ENCODE data around the gene GRPEL2.

Gene GRPEL2

GRCh38 chr5:149345147-149345891, at the start of gene GRPEL2:
TSS of gene GRPEL2 (plus strand) at chr5:149345499. CDS start at chr5:149345540, 41 bp downstream.
- TF ChIP-seq, protein P1, sequence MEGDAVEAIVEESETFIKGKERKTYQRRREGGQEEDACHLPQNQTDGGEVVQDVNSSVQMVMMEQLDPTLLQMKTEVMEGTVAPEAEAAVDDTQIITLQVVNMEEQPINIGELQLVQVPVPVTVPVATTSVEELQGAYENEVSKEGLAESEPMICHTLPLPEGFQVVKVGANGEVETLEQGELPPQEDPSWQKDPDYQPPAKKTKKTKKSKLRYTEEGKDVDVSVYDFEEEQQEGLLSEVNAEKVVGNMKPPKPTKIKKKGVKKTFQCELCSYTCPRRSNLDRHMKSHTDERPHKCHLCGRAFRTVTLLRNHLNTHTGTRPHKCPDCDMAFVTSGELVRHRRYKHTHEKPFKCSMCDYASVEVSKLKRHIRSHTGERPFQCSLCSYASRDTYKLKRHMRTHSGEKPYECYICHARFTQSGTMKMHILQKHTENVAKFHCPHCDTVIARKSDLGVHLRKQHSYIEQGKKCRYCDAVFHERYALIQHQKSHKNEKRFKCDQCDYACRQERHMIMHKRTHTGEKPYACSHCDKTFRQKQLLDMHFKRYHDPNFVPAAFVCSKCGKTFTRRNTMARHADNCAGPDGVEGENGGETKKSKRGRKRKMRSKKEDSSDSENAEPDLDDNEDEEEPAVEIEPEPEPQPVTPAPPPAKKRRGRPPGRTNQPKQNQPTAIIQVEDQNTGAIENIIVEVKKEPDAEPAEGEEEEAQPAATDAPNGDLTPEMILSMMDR (IDR thresholded peaks at IDR 0.05) = no peak

DNA sequence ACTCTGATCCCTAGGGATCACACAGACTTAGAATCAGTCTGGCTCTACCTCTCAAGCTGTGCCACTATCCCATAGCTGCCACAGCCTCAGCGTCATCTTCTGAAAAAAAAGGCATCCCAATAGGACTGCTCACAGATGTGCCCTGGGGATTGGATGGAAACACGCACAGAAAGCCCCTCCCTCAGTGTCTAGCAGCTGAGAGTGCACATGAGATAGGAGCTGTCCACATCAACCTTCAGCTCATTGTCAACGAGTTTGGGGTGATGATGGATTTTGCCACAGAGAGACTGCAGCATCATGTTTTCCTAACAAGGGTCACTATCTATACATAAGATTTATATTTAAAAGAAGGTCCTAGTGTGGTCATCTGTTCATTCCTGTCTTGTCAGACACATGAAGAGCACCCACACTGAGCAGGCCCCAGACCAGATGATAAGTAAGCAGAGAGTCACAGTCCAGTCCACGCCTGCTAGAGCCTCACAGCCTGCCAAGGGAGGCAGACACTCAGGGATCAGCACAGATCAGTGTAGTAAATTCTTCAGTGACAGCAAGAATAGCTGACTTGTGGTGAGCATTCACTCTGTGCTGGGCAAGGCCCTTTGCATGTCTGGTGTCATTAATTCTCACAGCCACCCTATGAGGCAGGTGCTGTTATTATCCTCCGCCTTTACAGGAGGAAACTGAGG, 47.8 kb upstream of the GRPEL2 start:
- TF ChIP-seq, protein P1 (IDR thresholded peaks at IDR 0.05) = no peak

- TF ChIP-seq, protein P1 (IDR thresholded peaks at IDR 0.05) = no peak
These were observed 47.1 kb upstream of the GRPEL2 start for GRCh38 chr5:149298163-149298562.

- TF ChIP-seq, protein P1 (IDR thresholded peaks at IDR 0.05) = no peak
These were observed 46.4 kb upstream of the GRPEL2 start for GRCh38 chr5:149298842-149299404.

DNA sequence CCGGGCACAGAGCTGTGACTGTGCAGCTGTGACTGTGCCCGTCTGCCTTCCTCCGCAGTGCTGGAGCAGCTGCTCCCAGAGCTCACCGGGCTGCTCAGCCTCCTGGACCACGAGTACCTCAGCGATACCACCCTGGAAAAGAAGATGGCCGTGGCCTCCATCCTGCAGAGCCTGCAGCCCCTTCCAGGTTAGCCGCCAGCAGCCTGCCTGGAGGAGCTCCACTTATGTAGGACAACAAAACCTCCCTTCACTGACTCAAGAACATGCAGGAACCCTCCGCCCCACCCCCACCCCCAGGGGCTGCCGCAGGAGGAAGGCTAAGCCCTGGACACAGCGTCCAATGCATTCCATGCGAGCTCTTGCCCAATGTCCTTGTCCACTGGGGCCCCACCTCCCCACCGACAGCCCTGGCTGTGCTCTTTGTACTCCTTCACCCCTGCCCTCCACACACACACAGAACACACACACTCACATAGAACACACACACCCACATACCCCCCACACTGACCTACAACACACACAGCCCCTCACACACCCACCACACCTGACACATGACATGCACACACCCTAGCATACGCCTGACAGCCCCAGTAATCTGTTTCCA, 45.7 kb upstream of the GRPEL2 start:
- TF ChIP-seq, protein P1 (IDR thresholded peaks at IDR 0.05) = no peak

DNA sequence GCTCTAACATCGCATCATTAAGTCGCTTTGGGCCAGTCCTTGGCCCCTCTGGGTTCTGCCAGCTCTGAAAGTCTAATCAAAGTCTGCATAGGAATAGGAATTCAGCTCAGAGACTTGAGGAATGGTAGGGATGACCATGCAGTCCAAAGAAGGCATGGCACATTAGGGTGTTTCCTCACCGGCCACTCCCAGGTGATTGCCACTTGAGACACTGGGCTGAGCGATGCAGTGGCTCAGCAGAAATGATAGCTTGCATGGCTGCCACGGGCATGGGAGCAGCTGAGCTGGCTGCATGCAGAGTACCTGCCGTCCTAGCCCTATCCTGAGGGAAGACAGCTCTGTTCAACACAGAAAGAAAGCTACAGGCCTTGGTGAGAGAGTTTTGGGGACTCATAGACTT, 44.9 kb upstream of the GRPEL2 start:
- TF ChIP-seq, protein P1 (IDR thresholded peaks at IDR 0.05) = no peak

DNA sequence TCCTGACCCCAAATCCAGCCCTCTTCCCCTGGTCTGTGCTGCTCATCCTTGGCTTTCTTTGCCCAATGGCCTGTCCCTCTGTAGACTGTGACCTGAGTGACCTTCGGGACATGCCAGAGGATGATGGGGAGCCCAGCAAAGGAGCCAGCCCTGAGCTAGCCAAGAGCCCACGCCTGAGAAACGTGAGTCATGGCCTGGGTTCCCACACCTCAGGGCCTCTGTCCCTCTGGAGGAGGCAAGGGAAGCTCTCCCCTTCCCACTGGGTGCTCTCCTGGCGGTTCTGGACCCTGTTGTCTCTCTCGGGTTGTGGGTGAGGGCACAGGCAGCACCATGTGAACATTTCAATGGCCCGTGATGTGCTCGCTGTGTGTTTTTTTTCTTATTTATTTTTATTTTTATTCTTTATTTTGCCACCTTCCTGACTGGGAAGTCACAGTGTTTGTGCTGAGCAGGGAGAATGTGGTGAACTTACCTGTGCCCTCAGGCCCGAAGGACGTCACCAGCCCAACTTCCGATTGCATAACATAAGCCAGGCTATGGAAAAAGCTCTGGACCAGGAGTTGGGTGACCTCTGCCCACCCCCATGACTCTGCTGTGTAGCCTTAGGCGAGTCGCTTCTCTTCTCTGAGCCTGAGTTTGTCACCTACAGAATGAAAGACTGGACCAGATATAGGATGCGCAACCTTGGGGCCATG, 44.1 kb upstream of the GRPEL2 start:
- TF ChIP-seq, protein P1 (IDR thresholded peaks at IDR 0.05) = no peak
